HEK293T (cell line): ENCODE measurements around the gene TREX2.

ENCODE experiments used
- ARNT ChIP-seq: fragments of 450-650 bp; IDR thresholded peaks from 2 replicates; pipeline ENCODE4 v1.6.1; 2017; ENCODE audit warnings: mild to moderate bottlenecking
- BHLHE40 ChIP-seq: fragments of 450-650 bp; IDR thresholded peaks from 2 replicates; pipeline ENCODE4 v1.6.1; 2016; ENCODE audit warnings: mild to moderate bottlenecking, moderate library complexity, borderline replicate concordance
- ELF4 ChIP-seq: fragments of 450-650 bp; IDR thresholded peaks from 2 replicates; pipeline ENCODE4 v1.6.1; 2017; ENCODE audit warnings: antibody characterized with exemption
- FOXK2 ChIP-seq: fragments of 450-650 bp; IDR thresholded peaks from 2 replicates; pipeline ENCODE4 v1.6.1; 2016; ENCODE audit warnings: mild to moderate bottlenecking
- FOXM1 ChIP-seq: fragments of 450-650 bp; IDR thresholded peaks from 2 replicates; pipeline ENCODE4 v1.6.1; 2017; ENCODE audit warnings: mild to moderate bottlenecking, borderline replicate concordance
- HDGF ChIP-seq: fragments of 450-650 bp; IDR thresholded peaks from 2 replicates; pipeline ENCODE4 v1.6.1; 2017; ENCODE audit warnings: antibody characterized with exemption, borderline replicate concordance
- L3MBTL2 ChIP-seq: fragments of 450-650 bp; conservative IDR thresholded peaks from 2 replicates; pipeline ENCODE4 v1.6.1; 2016; ENCODE audit warnings: mild to moderate bottlenecking
- LEF1 ChIP-seq: fragments of 450-650 bp; IDR thresholded peaks from 2 replicates; pipeline ENCODE4 v1.6.1; 2017; ENCODE audit warnings: mild to moderate bottlenecking, borderline replicate concordance
- NFRKB ChIP-seq: fragments of 450-650 bp; IDR thresholded peaks from 2 replicates; pipeline ENCODE4 v1.6.1; 2016; ENCODE audit warnings: mild to moderate bottlenecking, moderate library complexity
- PKNOX1 ChIP-seq: fragments of 450-650 bp; IDR thresholded peaks from 2 replicates; pipeline ENCODE4 v1.6.1; 2016
- SP1 ChIP-seq: fragments of 450-650 bp; IDR thresholded peaks from 2 replicates; pipeline ENCODE4 v1.6.1; 2017
- TARDBP ChIP-seq: fragments of 450-650 bp; IDR thresholded peaks from 2 replicates; pipeline ENCODE4 v1.6.1; 2016
- ZNF384 ChIP-seq: fragments of 450-650 bp; IDR thresholded peaks from 2 replicates; pipeline ENCODE4 v1.6.1; 2016

GRCh38 chrX:153481043-153481442 lies 35.2 kb upstream of the TREX2 start:
- TF ChIP-seq ZNF384 (no peak), FOXK2 (no peak), BHLHE40 (no peak), ELF4 (no peak), SP1 (no peak), L3MBTL2 (no peak), LEF1 (no peak), NFRKB (no peak), FOXM1 (no peak), PKNOX1 (no peak), HDGF (no peak), ARNT (no peak), TARDBP (no peak)
